ENCODE data around the gene GDA. TPM values are rescaled to one million over a fixed set of nuclear protein-coding genes. Genes with fewer than 3 reads are reported as not detected.

The GDA gene
- total RNA-seq, 1 experiment from 2014 or later: 49.4 TPM

DNA sequence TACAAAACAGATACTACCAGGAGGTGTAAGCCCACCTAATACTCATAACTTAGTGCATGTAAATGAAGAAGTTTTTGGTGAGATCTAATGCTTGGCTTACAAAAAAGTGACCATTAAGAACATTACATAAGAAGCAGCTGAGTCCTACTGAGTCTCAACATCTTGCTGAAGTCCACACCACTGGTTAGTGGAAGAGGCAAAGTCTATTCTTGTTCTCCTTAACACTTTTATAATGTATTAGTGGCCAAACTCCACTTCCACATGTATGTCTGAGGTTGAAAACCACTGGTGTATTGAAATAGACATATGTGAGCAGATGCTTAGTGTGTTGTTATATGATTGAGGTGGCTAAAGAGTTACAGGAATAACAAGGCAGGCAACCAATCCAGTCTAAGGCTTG, 18.9 kb upstream of the GDA start:
- no TSS peak for BruUV-seq (replicated peaks)
- CTCF ChIA-PET: no interaction called here
- Histone ChIP-seq H3K27me3 (ENCODE audit: insufficient read depth, low read length) (no peaks in the 10 kb centered on the region), H3K27ac (ENCODE audit: low read depth, low read length) (no peak overlapping the region), H3K9ac (ENCODE audit: low read length) (no peak overlapping the region), H3K79me2 (ENCODE audit: insufficient read depth, low read length) (no peaks in the 10 kb centered on the region), H2AFZ (ENCODE audit: low read depth, low read length, poor library complexity, severe bottlenecking) (no peak overlapping the region), H3K9me2 (ENCODE audit: insufficient read depth) (no peaks in the 10 kb centered on the region), H3K4me3 (replicated peaks in 1 of 2; ENCODE audit: low read depth in 1 of 2, low read length in 2 of 2) (no peak overlapping the region), H3K9me3 (ENCODE audit: control insufficient read depth in 1 of 2, insufficient read depth in 1 of 2, low read depth in 1 of 2, low read length in 2 of 2) (no peaks in the 10 kb centered on the region), H3K4me1 (ENCODE audit: control insufficient read depth in 1 of 2, insufficient read depth in 2 of 2, low read length in 2 of 2) (peaks cover 0 to 15% of the 10 kb centered on the region in 2 experiments; a peak in 1 of 4 replicates), H3K4me2 (ENCODE audit: low read length) (no peak overlapping the region), H3K36me3 (ENCODE audit: control insufficient read depth in 1 of 2, insufficient read depth in 2 of 2, low read length in 2 of 2) (no peaks in the 10 kb centered on the region), H4K20me1 (ENCODE audit: insufficient read depth) (no peaks in the 10 kb centered on the region)
- no peak for TF ChIP-seq ZNF274 (IDR thresholded peaks at IDR 0.05; ENCODE audit: low read depth, low read length)
- no peak for TF ChIP-seq ZFX (IDR thresholded peaks at IDR 0.05)
- POLR2A ChIA-PET: no interaction called here
- DNase-seq (ENCODE audit: low read depth, low spot score): no peak
- ATAC-seq: no peak
- RAD21 ChIA-PET (ENCODE audit: low non-redundant PET in 1 of 2, low total read pairs in 2 of 2, uncharacterized antibody in 2 of 2, unreplicated experiment in 2 of 2): no interaction called here
- intact Hi-C loops (cut with micrococcal nuclease): no loop called here

DNA sequence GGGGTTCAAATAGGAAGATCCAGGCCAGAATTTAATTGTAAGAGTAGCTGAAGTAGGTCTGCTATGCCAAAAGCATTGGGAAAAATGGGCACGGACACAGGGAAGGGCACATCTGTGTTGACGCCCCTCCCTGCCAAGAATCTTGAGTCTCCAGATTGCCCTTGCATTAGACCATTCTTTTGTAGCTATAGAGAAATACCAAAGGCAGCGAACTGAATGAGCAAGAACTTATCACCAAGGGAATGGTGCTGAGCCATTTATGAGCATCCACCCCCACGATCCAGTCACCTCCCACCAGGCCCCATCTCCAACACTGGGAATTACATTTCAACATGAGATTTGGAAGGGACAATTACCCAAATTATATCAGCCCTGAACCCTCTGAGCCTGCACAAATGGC, 18.0 kb upstream of the GDA start:
- ATAC-seq: no peak
- ChIA-PET RAD21 (ENCODE audit: low non-redundant PET in 1 of 2, low total read pairs in 2 of 2, uncharacterized antibody in 2 of 2, unreplicated experiment in 2 of 2) (no interaction called here), CTCF (no interaction called here), POLR2A (no interaction called here)
- H3K9me2 ChIP-seq (ENCODE audit: insufficient read depth): no peaks in the 10 kb centered on the region
- H4K20me1 ChIP-seq (ENCODE audit: insufficient read depth): no peaks in the 10 kb centered on the region
- no peak overlapping the region for H3K4me3 ChIP-seq (replicated peaks in 1 of 2; ENCODE audit: low read depth in 1 of 2, low read length in 2 of 2)
- no peak overlapping the region for H3K9ac ChIP-seq (ENCODE audit: low read length)
- DNase-seq (ENCODE audit: low read depth, low spot score): no peak
- H3K4me2 ChIP-seq (ENCODE audit: low read length): no peak overlapping the region
- BruUV-seq (replicated peaks): no TSS peak
- peaks cover 0 to 15% of the 10 kb centered on the region in 2 experiments; a peak in 1 of 4 replicates for H3K4me1 ChIP-seq (ENCODE audit: control insufficient read depth in 1 of 2, insufficient read depth in 2 of 2, low read length in 2 of 2)
- H3K27ac ChIP-seq (ENCODE audit: low read depth, low read length): no peak overlapping the region
- H3K9me3 ChIP-seq (ENCODE audit: control insufficient read depth in 1 of 2, insufficient read depth in 1 of 2, low read depth in 1 of 2, low read length in 2 of 2): no peaks in the 10 kb centered on the region
- intact Hi-C loops (cut with micrococcal nuclease): no loop called here
- no peaks in the 10 kb centered on the region for H3K79me2 ChIP-seq (ENCODE audit: insufficient read depth, low read length)
- no peaks in the 10 kb centered on the region for H3K27me3 ChIP-seq (ENCODE audit: insufficient read depth, low read length)
- H2AFZ ChIP-seq (ENCODE audit: low read depth, low read length, poor library complexity, severe bottlenecking): no peak overlapping the region
- H3K36me3 ChIP-seq (ENCODE audit: control insufficient read depth in 1 of 2, insufficient read depth in 2 of 2, low read length in 2 of 2): no peaks in the 10 kb centered on the region
- TF ChIP-seq POLR2AphosphoS5 (IDR thresholded peaks at IDR 0.05; ENCODE audit: low read depth, low read length) (no peak), SIN3A (IDR thresholded peaks at IDR 0.05; ENCODE audit: low read depth) (no peak), FOSL1 (IDR thresholded peaks at IDR 0.05; ENCODE audit: low read depth) (no peak), CBX3 (IDR thresholded peaks at IDR 0.05; ENCODE audit: low read depth) (no peak), ELF1 (IDR thresholded peaks at IDR 0.05; ENCODE audit: borderline replicate concordance, low read depth) (no peak), ZFX (IDR thresholded peaks at IDR 0.05) (no peak), EGR1 (IDR thresholded peaks at IDR 0.05; ENCODE audit: low read depth) (no peak), EZH2phosphoT487 (IDR thresholded peaks at IDR 0.05; ENCODE audit: borderline replicate concordance) (no peak), SP1 (IDR thresholded peaks at IDR 0.05; ENCODE audit: low read depth) (no peak)
- TF ChIP-seq, protein P1, sequence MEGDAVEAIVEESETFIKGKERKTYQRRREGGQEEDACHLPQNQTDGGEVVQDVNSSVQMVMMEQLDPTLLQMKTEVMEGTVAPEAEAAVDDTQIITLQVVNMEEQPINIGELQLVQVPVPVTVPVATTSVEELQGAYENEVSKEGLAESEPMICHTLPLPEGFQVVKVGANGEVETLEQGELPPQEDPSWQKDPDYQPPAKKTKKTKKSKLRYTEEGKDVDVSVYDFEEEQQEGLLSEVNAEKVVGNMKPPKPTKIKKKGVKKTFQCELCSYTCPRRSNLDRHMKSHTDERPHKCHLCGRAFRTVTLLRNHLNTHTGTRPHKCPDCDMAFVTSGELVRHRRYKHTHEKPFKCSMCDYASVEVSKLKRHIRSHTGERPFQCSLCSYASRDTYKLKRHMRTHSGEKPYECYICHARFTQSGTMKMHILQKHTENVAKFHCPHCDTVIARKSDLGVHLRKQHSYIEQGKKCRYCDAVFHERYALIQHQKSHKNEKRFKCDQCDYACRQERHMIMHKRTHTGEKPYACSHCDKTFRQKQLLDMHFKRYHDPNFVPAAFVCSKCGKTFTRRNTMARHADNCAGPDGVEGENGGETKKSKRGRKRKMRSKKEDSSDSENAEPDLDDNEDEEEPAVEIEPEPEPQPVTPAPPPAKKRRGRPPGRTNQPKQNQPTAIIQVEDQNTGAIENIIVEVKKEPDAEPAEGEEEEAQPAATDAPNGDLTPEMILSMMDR (IDR thresholded peaks at IDR 0.05 in 2 of 3, conservative IDR thresholded peaks at IDR 0.05 in 1 of 3; ENCODE audit: borderline replicate concordance in 1 of 3, insufficient read depth in 1 of 3, low read depth in 2 of 3, low read length in 2 of 3): no peak
- TF ChIP-seq, protein P2, sequence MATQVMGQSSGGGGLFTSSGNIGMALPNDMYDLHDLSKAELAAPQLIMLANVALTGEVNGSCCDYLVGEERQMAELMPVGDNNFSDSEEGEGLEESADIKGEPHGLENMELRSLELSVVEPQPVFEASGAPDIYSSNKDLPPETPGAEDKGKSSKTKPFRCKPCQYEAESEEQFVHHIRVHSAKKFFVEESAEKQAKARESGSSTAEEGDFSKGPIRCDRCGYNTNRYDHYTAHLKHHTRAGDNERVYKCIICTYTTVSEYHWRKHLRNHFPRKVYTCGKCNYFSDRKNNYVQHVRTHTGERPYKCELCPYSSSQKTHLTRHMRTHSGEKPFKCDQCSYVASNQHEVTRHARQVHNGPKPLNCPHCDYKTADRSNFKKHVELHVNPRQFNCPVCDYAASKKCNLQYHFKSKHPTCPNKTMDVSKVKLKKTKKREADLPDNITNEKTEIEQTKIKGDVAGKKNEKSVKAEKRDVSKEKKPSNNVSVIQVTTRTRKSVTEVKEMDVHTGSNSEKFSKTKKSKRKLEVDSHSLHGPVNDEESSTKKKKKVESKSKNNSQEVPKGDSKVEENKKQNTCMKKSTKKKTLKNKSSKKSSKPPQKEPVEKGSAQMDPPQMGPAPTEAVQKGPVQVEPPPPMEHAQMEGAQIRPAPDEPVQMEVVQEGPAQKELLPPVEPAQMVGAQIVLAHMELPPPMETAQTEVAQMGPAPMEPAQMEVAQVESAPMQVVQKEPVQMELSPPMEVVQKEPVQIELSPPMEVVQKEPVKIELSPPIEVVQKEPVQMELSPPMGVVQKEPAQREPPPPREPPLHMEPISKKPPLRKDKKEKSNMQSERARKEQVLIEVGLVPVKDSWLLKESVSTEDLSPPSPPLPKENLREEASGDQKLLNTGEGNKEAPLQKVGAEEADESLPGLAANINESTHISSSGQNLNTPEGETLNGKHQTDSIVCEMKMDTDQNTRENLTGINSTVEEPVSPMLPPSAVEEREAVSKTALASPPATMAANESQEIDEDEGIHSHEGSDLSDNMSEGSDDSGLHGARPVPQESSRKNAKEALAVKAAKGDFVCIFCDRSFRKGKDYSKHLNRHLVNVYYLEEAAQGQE (IDR thresholded peaks at IDR 0.05; ENCODE audit: low read depth): no peak
- TF ChIP-seq, protein P3, sequence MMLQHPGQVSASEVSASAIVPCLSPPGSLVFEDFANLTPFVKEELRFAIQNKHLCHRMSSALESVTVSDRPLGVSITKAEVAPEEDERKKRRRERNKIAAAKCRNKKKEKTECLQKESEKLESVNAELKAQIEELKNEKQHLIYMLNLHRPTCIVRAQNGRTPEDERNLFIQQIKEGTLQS (IDR thresholded peaks at IDR 0.05): no peak
- TF ChIP-seq, protein P4, sequence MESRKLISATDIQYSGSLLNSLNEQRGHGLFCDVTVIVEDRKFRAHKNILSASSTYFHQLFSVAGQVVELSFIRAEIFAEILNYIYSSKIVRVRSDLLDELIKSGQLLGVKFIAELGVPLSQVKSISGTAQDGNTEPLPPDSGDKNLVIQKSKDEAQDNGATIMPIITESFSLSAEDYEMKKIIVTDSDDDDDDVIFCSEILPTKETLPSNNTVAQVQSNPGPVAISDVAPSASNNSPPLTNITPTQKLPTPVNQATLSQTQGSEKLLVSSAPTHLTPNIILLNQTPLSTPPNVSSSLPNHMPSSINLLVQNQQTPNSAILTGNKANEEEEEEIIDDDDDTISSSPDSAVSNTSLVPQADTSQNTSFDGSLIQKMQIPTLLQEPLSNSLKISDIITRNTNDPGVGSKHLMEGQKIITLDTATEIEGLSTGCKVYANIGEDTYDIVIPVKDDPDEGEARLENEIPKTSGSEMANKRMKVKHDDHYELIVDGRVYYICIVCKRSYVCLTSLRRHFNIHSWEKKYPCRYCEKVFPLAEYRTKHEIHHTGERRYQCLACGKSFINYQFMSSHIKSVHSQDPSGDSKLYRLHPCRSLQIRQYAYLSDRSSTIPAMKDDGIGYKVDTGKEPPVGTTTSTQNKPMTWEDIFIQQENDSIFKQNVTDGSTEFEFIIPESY (IDR thresholded peaks at IDR 0.05; ENCODE audit: extremely low read depth, insufficient replicate concordance, low read length): no peak
